ELR (cell line): ENCODE measurements around the gene ARHGEF4.
A peak's percentile ranks its signal among the peaks of the same experiment; 100 is the strongest.

Experiments used
- DNase-seq: peaks from one replicate; pipeline ENCODE4 v3.0.0-alpha.2; 2015; ENCODE audit warnings: low read depth

Gene ARHGEF4

DNA sequence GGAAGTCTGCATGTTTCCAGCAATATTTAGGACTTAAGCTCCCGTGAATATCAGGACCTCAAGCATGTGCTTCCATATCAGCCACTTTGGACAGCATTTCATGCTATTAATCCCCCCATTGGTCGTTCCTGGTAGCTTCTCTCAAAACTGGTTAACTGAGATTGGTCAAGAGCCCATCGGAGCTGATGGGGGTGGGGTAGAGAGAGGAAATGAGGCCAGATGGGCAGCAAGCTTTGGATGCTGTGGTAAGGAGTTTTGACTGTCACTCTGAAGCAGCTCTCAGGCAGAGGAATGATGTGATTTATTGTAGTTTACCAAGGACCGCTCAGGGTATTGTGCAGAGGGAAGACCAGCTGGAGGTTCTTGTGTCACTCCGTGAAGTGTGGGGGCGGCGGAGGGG, 174.8 kb downstream of the ARHGEF4 start:
- DNase-seq = no peak

DNA sequence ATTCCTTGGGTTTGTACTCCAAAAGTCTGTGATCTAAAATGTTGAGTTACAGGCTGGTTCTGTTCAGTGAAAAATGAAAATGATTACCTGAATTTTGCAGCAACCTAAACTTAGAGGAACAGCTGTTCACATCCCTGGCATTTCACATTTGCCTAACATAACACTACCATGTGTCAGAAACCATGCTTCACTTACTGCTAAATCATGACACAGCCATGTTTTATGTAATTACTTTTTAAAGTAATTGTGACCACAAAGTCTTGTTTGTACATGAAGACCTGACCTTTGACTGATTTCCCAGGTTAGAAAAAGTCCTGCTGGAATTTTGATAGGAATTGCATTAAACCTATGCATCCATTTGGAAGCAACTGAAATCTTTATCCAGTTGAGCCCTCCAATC, 177.4 kb downstream of the ARHGEF4 start:
- DNase-seq = no peak

GRCh38 chr2:131015764-131016163, 179.1 kb downstream of the ARHGEF4 start:
- no peak for DNase-seq

DNA sequence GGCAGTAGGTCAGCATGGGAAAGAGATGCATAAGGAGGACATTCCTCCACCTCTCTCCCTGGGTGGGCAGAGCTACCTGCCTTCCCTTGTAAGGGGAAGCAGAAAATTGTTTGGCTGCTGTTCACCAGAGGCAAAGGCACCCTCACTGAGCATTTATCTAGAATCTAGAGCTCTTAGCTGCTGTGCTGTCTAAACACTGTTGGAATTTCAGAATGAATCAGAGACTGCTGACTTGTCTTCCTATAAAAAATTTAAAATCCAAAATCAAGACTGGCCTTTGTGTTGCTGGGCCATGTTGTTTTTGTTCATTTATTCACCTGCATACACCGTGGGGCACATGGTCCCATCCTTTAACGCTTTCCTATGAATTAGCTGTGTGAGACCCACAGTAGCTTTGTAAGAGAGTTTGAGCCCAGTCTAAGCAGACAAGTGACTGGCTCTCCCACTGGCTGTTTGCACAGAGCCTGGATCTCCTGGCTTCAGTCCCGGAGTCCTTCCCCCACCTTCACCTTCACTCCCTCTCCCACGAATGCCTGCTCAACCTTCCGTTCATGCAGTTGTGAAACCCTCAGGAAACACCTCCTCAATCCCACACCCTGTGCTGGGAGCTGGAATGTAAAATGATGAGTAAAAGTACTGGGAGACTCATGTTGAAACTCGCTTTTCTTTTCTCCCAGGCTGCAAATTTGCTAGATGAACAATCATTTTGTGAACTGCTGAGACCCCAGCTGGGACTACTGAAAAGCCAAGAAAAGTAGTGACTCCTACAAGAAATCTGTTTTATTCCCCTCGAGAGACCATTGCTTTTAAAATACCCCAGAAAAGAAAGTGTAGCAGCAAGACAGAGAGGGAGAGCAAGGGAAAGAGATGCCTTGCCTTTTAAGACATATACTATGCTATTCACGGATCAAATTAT, 180.4 kb downstream of the ARHGEF4 start:
- DNase-seq = peak; percentile 54

GRCh38 chr2:131022731-131023130, 186.0 kb downstream of the ARHGEF4 start:
- no peak for DNase-seq

DNA sequence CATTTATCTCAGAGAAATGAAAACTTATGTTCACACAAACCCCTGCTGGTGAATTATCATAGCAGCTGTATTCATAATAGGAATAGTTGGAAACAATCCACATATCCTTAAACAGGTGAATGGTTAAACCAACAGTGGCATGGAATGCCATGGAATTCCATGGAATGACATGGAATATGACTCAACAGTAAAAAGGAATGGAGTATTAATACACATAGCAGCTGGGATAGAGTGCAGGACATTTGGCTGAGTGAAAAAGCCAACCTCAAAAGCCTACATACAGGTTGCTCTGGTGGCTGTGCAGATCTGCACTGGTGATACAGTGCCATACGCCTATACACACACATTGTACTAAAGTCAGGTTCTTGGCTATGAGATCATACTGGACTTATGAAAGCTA, 187.0 kb downstream of the ARHGEF4 start:
- DNase-seq = no peak

GRCh38 chr2:131026919-131027318, 190.2 kb downstream of the ARHGEF4 start:
- DNase-seq = no peak

GRCh38 chr2:131027566-131028528, 191.1 kb downstream of the ARHGEF4 start:
- no peak for DNase-seq

GRCh38 chr2:131029812-131030211, 193.1 kb downstream of the ARHGEF4 start:
- DNase-seq = no peak

DNA sequence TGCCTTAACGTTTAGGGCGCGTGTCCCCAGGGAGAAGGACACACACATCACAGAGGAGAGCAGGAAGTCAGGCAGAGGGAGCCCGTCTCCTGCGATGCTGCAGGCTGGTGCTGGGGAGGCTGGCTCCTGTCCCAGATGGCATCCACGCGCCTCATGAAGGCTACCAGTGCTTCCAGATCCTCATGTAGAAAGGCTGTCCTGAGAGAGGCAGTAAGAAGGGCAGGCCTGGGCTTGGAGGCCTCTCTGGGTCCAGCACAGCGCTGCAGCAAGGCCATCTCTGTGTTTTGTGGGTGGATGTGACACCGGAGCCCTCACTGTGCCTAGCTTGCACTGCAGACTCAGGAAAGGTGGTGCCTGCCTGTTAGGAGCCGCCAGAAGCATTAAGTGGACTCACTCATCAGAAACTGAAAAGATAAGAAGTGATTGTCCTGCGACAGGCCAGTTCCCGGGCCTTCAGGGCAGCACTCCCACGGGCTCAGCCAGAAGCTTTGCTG, 193.8 kb downstream of the ARHGEF4 start:
- DNase-seq = no peak

- no peak for DNase-seq
Measured at GRCh38 chr2:131031431-131031841, 194.7 kb downstream of the ARHGEF4 start.

DNA sequence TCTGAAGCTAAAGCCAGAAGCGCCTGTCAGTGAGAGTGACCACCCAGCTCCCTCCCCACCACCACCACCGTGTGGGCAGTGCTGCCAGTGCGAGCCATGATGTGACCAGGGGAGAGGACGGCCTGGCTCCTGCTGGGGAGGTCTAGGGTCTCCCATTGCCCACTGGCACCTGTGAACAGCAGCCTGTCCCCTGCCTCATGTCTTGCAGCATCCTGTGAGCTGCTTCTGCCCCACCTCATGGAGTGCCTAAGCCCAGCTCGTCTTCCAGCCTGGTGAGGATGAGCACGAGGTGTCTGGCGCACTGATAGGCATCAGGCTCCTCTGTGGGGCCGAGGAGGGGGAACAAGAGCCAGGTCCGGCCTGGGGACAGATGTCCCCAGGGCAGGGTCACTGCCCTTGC, 195.2 kb downstream of the ARHGEF4 start:
- no peak for DNase-seq

GRCh38 chr2:131032393-131032836, 195.7 kb downstream of the ARHGEF4 start:
- no peak for DNase-seq

DNA sequence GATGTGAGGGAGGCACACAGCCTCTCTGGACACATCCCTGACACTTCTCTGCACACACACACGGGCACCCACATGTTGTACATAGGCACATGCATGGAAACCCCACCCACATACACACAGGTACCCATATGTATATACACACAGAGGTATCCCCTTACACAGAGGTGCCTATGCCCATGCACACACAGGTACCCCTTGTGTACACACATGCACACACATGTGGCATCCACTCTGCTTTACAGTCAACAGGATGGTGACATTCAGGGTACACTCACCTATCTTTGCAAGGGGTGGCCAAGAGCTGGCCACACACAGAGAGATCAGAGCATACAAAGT, 197.0 kb downstream of the ARHGEF4 start:
- DNase-seq = no peak

GRCh38 chr2:131034122-131035051, 197.7 kb downstream of the ARHGEF4 start:
- DNase-seq = peak; percentile 26

DNA sequence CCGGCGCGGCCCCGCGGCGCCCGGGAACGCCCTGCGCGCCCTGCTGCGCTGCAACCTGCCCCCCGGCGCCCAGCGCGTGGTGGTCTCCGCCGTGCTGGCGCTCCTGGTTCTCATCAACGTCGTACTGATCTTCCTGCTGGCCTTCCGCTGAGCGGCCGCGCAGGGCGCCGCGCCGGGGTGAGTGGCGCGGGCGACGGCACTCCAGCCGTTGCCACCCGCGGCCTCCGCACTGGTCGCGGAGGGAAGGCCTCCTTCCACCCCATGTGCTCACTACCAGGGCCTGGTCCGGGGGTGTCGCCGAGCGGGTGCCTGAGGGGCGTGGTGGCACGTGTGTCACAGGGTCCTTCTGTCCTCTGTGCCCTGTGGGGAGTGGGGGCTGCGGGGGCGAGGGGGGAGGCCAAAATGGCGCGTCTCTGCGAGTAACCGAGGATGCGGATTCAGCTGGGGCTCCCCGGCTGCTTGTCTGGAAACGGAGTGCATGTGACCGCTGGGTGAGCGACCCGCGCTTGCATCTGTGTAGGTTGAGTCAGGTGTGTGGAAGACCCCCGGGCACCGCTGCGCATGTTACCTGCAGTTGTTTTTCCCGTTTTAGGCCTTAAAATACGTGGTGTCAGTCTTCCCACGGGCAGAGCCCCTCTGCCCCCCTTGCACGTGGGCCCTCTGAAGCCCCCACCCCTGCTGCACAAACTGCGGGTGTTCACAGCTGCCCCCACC, 198.6 kb downstream of the ARHGEF4 start:
- no peak for DNase-seq

DNA sequence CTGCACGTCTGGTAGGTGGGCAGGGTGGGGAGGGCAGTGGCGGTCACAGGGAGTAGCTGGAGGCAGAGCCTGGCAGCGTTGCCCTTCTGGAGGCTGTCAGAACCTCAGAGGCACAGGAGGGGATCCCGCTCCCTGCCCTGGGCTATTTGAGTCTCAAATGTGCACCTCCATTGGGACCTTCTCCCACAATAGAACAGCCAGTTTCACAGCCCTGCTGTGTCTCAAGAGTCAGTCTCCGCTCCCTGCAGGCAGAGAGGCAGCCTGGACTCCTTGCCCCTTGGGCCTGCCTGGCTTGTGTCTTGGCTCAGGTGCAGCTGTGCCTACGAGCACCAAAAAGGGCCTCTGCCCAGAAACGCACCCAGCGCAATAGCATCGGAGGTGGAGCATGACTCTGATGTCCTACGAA, 199.1 kb downstream of the ARHGEF4 start:
- DNase-seq = no peak

GRCh38 chr2:131036269-131036668, 199.6 kb downstream of the ARHGEF4 start:
- DNase-seq = no peak

- no peak for DNase-seq
Measured at GRCh38 chr2:131036696-131037397, 200.1 kb downstream of the ARHGEF4 start.
